ENCODE data around the gene MVK.

- TF ChIP-seq CTCF (optimal IDR thresholded peaks at IDR 0.05 in 1 of 3, IDR thresholded peaks at IDR 0.05 in 1 of 3, conservative IDR thresholded peaks at IDR 0.05 in 1 of 3; ENCODE audit: extremely low read depth in 1 of 3, insufficient read depth in 2 of 3, low read length in 3 of 3) (no peak), EZH2 (IDR thresholded peaks at IDR 0.05; ENCODE audit: low read length) (no peak)
Measured at GRCh38 chr12:109610523-109610922, 36.9 kb downstream of the MVK start.
